IMR-90 (cell line): ENCODE data around the gene NOM1. TPM values are rescaled to one million over a fixed set of nuclear protein-coding genes. Genes with fewer than 3 reads are reported as not detected.

Experiments
- ATAC-seq: fragments of 200-7000 bp; cut with Tn5 transposase; 2 replicates; pipeline ENCODE4 v1.9.1; 2020; ENCODE audit warnings: low read depth, mild to moderate bottlenecking, moderate library complexity
- BruUV-seq: library from RNA; stranded (reverse); fragments of 400-500 nt; replicated peaks from 2 replicates; lab custom pipeline; 2021; lab: Mats Ljungman, UMichigan
- CTCF ChIA-PET: fragments of 300-600 bp; formaldehyde crosslinking; extraction: SDS; loops from one replicate; lab custom pipeline; 2021; ENCODE audit warnings: antibody characterized with exemption; lab: Yijun Ruan, JAX
- POLR2A ChIA-PET: fragments of 300-600 bp; sonication (Branson Sonifier 250); formaldehyde crosslinking; loops from one replicate; lab custom pipeline; 2022; ENCODE audit warnings: antibody characterized with exemption; ENCODE audit not compliant: unreplicated experiment; lab: Charles Lee
- DNase-seq: peaks from one replicate; pipeline ENCODE4 v3.0.0; 2013
- H2AFZ ChIP-seq: replicated peaks from 2 replicates; pipeline ENCODE3; 2013; ENCODE audit warnings: low read length, mild to moderate bottlenecking; ENCODE audit not compliant: poor library complexity
- H2AK5ac ChIP-seq: 2 replicates; pipeline ENCODE4 v1.6.1; 2013; ENCODE audit warnings: low read depth, low read length, inconsistent platforms
- H2AK9ac ChIP-seq: replicated peaks from 2 replicates; pipeline ENCODE3; 2013; ENCODE audit warnings: mild to moderate bottlenecking, low read depth, low read length, moderate library complexity; ENCODE audit not compliant: poor library complexity
- H2BK120ac ChIP-seq: 2 replicates; pipeline ENCODE4 v1.6.1; 2013; ENCODE audit warnings: low read depth, low read length, inconsistent platforms
- H2BK15ac ChIP-seq: 3 replicates; pipeline ENCODE4 v1.6.1; 2013; ENCODE audit warnings: low read depth, low read length, inconsistent platforms
- H2BK20ac ChIP-seq: 2 replicates; pipeline ENCODE4 v1.6.1; 2013; ENCODE audit warnings: low read depth, mild to moderate bottlenecking, inconsistent platforms, low read length, moderate library complexity
- H2BK5ac ChIP-seq: 2 replicates; pipeline ENCODE4 v1.6.1; 2013; ENCODE audit warnings: mild to moderate bottlenecking, low read depth, low read length, inconsistent platforms; ENCODE audit not compliant: poor library complexity, severe bottlenecking
- H3K14ac ChIP-seq: replicated peaks from 2 replicates; pipeline ENCODE4 v1.6.1; 2013; ENCODE audit warnings: low read depth, low read length, inconsistent platforms
- H3K18ac ChIP-seq: 2 replicates; pipeline ENCODE4 v1.6.1; 2013; ENCODE audit warnings: low read depth, low read length, control low read depth
- H3K23ac ChIP-seq: 2 replicates; pipeline ENCODE4 v1.6.1; 2013; ENCODE audit warnings: low read depth, low read length, inconsistent platforms
- H3K27ac ChIP-seq: 2 replicates; pipeline ENCODE4 v1.5.1; 2013; ENCODE audit warnings: mild to moderate bottlenecking, control low read depth, low read length; ENCODE audit not compliant: insufficient read depth
- H3K27me3 ChIP-seq: 2 replicates; pipeline ENCODE4 v1.6.1; 2013; ENCODE audit warnings: low read length; ENCODE audit not compliant: control insufficient read depth, insufficient read depth
- H3K36me3 ChIP-seq: 2 replicates; pipeline ENCODE4 v1.6.1; 2013; ENCODE audit warnings: low read length, mixed read lengths; ENCODE audit not compliant: control insufficient read depth, insufficient read depth
- H3K4ac ChIP-seq: 2 replicates; pipeline ENCODE4 v1.6.1; 2013; ENCODE audit warnings: low read depth, low read length, inconsistent platforms
- H3K4me1 ChIP-seq: 2 replicates; pipeline ENCODE4 v1.6.1; 2013; ENCODE audit warnings: low read length, mixed read lengths; ENCODE audit not compliant: control insufficient read depth, insufficient read depth
- H3K4me2 ChIP-seq: 2 replicates; pipeline ENCODE4 v1.6.1; 2013; ENCODE audit warnings: low read depth, mild to moderate bottlenecking, control low read depth, low read length, moderate library complexity
- H3K4me3 ChIP-seq: 2 replicates; pipeline ENCODE4 v1.5.1; 2013; ENCODE audit warnings: low read depth, mild to moderate bottlenecking, control low read depth, low read length, moderate library complexity; ENCODE audit not compliant: insufficient read depth
- H3K56ac ChIP-seq: 2 replicates; pipeline ENCODE4 v1.6.1; 2013; ENCODE audit warnings: low read length, inconsistent platforms; ENCODE audit not compliant: insufficient read depth; ENCODE audit errors: extremely low read depth
- H3K79me1 ChIP-seq, 2 experiments: 2 replicates each; pipeline ENCODE4 v1.6.1; 2013; ENCODE audit warnings: low read length in 2 of 2, inconsistent platforms in 1 of 2, low read depth in 1 of 2
- H3K9ac ChIP-seq: 2 replicates; pipeline ENCODE4 v1.6.1; 2013; ENCODE audit warnings: low read depth, low read length, control low read depth
- H3K9me1 ChIP-seq: 2 replicates; pipeline ENCODE4 v1.6.1; 2013; ENCODE audit warnings: low read length, inconsistent platforms; ENCODE audit not compliant: insufficient read depth
- H3K9me3 ChIP-seq: 2 replicates; pipeline ENCODE4 v1.6.1; 2013; ENCODE audit warnings: low read length; ENCODE audit not compliant: control insufficient read depth, insufficient read depth
- H4K20me1 ChIP-seq: 2 replicates; pipeline ENCODE4 v1.6.1; 2013; ENCODE audit warnings: low read length, inconsistent platforms; ENCODE audit not compliant: insufficient read depth
- H4K5ac ChIP-seq: 2 replicates; pipeline ENCODE4 v1.6.1; 2013; ENCODE audit warnings: mild to moderate bottlenecking, low read depth, low read length, control low read depth
- H4K8ac ChIP-seq, 2 experiments: 2 replicates each; pipeline ENCODE4 v1.6.1; 2013; ENCODE audit warnings: low read depth in 2 of 2, low read length in 2 of 2, control low read depth in 1 of 2, inconsistent platforms in 1 of 2
- H4K91ac ChIP-seq: 2 replicates; pipeline ENCODE4 v1.6.1; 2013; ENCODE audit warnings: low read depth, low read length, inconsistent platforms; ENCODE audit not compliant: insufficient read depth
- CEBPB ChIP-seq: IDR thresholded peaks from 2 replicates; pipeline ENCODE4 v1.6.1; 2012; ENCODE audit warnings: low read depth, low read length, improper control_type of control experiment
- CHD1 ChIP-seq: IDR thresholded peaks from 2 replicates; pipeline ENCODE4 v1.6.1; 2012; ENCODE audit warnings: low read depth, low read length, improper control_type of control experiment
- MAFK ChIP-seq: IDR thresholded peaks from 2 replicates; pipeline ENCODE4 v1.6.1; 2012; ENCODE audit warnings: low read depth, low read length, improper control_type of control experiment
- MXI1 ChIP-seq: IDR thresholded peaks from 2 replicates; pipeline ENCODE4 v1.6.1; 2012; ENCODE audit warnings: low read depth, mild to moderate bottlenecking, low read length, moderate library complexity, borderline replicate concordance
- NFE2L2 ChIP-seq: fragments of 150-350 bp; IDR thresholded peaks from 2 replicates; pipeline ENCODE4 v1.6.1; 2016; ENCODE audit warnings: low read depth, mild to moderate bottlenecking, low read length
- RCOR1 ChIP-seq: IDR thresholded peaks from 2 replicates; pipeline ENCODE4 v1.6.1; 2012; ENCODE audit warnings: mild to moderate bottlenecking, low read length, improper control_type of control experiment; ENCODE audit not compliant: insufficient replicate concordance
- RFX5 ChIP-seq: IDR thresholded peaks from 2 replicates; pipeline ENCODE4 v1.8.0; 2012; ENCODE audit warnings: low read depth, mild to moderate bottlenecking, low read length, moderate library complexity
- SMC3 ChIP-seq: fragments of 150-350 bp; IDR thresholded peaks from 2 replicates; pipeline ENCODE4 v1.6.1; 2016; ENCODE audit warnings: low read depth, mild to moderate bottlenecking, antibody characterized with exemption, low read length, moderate library complexity
- WGBS, 2 experiments: methylation state at CpG; one replicate each; pipeline versions ENCODE4 v1.1.5 to v1.1.7; 2013; ENCODE audit warnings: missing lambda C conversion rate in 2 of 2; ENCODE audit not compliant: insufficient read length in 1 of 2; ENCODE audit errors: extremely low coverage in 2 of 2; 5-methylcytosine and 5-hydroxymethylcytosine counted together
- dilution Hi-C: fragments of 300-500 bp; cut with HindIII; formaldehyde crosslinking; loops from one replicate; pipeline ENCODE4 v1.14.3; 2018; ENCODE audit warnings: low sequenced_read_pairs; ENCODE audit not compliant: unreplicated experiment
- in situ Hi-C: fragments of 300-500 bp; cut with MboI; formaldehyde crosslinking; loops from 3 replicates; pipeline ENCODE4 v1.14.3; 2019; ENCODE audit warnings: low sequenced_read_pairs, inconsistent platforms, mixed read lengths
- intact Hi-C: fragments of 100-400 bp; cut with micrococcal nuclease; formaldehyde crosslinking; loops from 2 replicates; pipeline ENCODE4 v1.10.0; 2022
- polyA plus RNA-seq, 3 experiments: library from polyadenylated mRNA; depleted of rRNA; stranded (reverse); fragments of >200 nt; gene quantifications; 2 replicates each; pipeline ENCODE4 v1.2.3, GENCODE V29; 2012; ENCODE audit warnings: low replicate concordance in 1 of 3
- total RNA-seq: library from RNA; depleted of rRNA; stranded (reverse); fragments of >200 nt; gene quantifications from 2 replicates; pipeline ENCODE4 v1.2.3, GENCODE V29; 2012
- TF ChIP-seq, protein P1 (sequence below): fragments of 150-350 bp; IDR thresholded peaks from 2 replicates; pipeline ENCODE4 v1.6.1; 2017; ENCODE audit warnings: mild to moderate bottlenecking, antibody characterized with exemption, low read length, low read depth
- TF ChIP-seq, protein P2 (sequence below): fragments of 150-350 bp; IDR thresholded peaks from 2 replicates; pipeline ENCODE4 v1.6.1; 2016; ENCODE audit warnings: low read depth, mild to moderate bottlenecking, low read length, moderate library complexity, borderline replicate concordance

The NOM1 gene
- total and polyA plus RNA-seq, 2 of the 4 experiments (the other 2 are of a cell fraction): 15.3 to 15.4 TPM

DNA sequence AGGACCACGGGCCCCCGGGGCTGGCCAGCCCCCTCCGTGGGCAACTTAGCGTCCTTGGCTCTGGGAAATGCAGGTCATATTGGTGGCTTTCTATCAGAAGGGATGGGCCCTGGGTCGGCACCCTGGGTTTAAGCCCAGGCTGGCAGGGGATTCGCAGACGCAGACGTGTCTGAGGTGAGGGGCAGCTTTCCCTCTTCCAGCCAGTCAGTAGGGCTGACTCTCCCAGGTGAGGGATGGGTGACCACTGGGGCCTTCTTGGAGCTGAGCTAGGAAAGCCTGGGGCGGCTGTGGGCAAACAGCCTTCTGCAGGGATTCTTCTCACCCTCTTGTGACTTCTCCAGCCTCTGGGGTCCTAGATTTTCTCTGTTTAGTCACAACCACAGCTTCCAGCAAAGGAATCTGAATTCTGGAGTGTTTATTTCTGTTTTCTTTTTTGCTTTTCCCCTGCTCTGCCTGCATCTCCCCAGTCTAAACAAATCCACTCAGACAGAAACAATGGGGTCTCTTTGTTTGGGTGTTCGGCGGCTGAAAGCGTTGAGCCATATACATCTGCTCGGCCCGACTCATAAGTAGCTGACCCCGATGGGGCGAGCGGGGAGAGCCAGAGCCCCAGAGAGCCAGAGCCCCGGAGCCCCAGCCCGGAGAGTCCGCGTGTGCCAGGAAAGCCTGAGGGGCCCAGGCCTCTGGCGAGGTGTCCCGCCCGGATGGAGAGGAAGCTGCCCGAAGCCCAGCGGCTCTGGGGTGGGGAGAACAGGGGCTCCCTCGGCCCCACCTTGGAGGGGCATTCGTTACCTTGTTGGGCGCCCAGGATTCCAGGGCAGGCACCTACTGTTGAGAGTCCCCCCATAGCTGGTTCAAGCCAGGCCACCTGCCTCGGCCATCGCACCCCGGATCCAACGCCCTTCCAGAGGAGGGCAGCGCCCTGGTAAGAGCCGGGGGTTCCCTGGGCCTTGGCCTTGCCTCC, 59.0 kb downstream of the NOM1 start:
- Histone ChIP-seq H2BK20ac (no peak overlapping the region), H3K4me2 (no peak overlapping the region), H4K5ac (no peak overlapping the region), H3K9ac (no peak overlapping the region), H3K27me3 (peaks cover 93% of the 10 kb centered on the region), H2AFZ (no peak overlapping the region), H3K56ac (no peak overlapping the region), H4K20me1 (no peaks in the 10 kb centered on the region; the same call in none of the 2 replicates), H2BK120ac (no peak overlapping the region), H3K4ac (no peak overlapping the region), H2BK5ac (no peak overlapping the region), H3K27ac (no peak overlapping the region), H3K9me1 (no peaks in the 10 kb centered on the region), H3K9me3 (peaks cover 5% of the 10 kb centered on the region; the same call in 1 of the 2 replicates), H2AK5ac (no peak overlapping the region), H3K23ac (no peak overlapping the region), H3K79me1 (no peaks in the 10 kb centered on the region), H4K91ac (no peak overlapping the region), H3K14ac (no peak overlapping the region), H3K36me3 (no peaks in the 10 kb centered on the region), H2BK15ac (no peak overlapping the region), H4K8ac (no peak overlapping the region), H3K4me3 (no peak overlapping the region), H2AK9ac (no peak overlapping the region), H3K4me1 (no peaks in the 10 kb centered on the region), H3K18ac (no peak overlapping the region)
- intact Hi-C loops (no loop called here), dilution Hi-C loops (no loop called here), in situ Hi-C loops (no loop called here)
- ChIA-PET CTCF (no interaction called here), POLR2A (no interaction called here)
- no TSS peak for BruUV-seq
- ATAC-seq: no peak
- TF ChIP-seq, protein P1, sequence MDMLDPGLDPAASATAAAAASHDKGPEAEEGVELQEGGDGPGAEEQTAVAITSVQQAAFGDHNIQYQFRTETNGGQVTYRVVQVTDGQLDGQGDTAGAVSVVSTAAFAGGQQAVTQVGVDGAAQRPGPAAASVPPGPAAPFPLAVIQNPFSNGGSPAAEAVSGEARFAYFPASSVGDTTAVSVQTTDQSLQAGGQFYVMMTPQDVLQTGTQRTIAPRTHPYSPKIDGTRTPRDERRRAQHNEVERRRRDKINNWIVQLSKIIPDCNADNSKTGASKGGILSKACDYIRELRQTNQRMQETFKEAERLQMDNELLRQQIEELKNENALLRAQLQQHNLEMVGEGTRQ: no peak
- no peak for TF ChIP-seq CHD1
- TF ChIP-seq MAFK: no peak
- TF ChIP-seq SMC3: no peak
- TF ChIP-seq MXI1: no peak
- TF ChIP-seq NFE2L2: no peak
- TF ChIP-seq RCOR1: no peak
- TF ChIP-seq, protein P2, sequence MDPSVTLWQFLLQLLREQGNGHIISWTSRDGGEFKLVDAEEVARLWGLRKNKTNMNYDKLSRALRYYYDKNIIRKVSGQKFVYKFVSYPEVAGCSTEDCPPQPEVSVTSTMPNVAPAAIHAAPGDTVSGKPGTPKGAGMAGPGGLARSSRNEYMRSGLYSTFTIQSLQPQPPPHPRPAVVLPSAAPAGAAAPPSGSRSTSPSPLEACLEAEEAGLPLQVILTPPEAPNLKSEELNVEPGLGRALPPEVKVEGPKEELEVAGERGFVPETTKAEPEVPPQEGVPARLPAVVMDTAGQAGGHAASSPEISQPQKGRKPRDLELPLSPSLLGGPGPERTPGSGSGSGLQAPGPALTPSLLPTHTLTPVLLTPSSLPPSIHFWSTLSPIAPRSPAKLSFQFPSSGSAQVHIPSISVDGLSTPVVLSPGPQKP: no peak
- TF ChIP-seq CEBPB: no peak
- TF ChIP-seq RFX5: no peak
- 10% methylated on average over 25 of the region's 35 CpGs; no CpG with 5 or more reads in 1 of the 2 experiments for WGBS, 2 experiments
- DNase-seq: no peak
